GM18520 (cell line): Measurements from ENCODE around the gene BFSP1.

Experiments
- ATAC-seq: cut with Tn5 transposase; IDR thresholded peaks from one replicate; pipeline ENCODE4 v1.9.1; 2021; ENCODE audit not compliant: unreplicated experiment

Gene BFSP1

GRCh38 chr20:17500271-17500670 lies 30.9 kb downstream of the BFSP1 start:
- no peak for ATAC-seq

DNA sequence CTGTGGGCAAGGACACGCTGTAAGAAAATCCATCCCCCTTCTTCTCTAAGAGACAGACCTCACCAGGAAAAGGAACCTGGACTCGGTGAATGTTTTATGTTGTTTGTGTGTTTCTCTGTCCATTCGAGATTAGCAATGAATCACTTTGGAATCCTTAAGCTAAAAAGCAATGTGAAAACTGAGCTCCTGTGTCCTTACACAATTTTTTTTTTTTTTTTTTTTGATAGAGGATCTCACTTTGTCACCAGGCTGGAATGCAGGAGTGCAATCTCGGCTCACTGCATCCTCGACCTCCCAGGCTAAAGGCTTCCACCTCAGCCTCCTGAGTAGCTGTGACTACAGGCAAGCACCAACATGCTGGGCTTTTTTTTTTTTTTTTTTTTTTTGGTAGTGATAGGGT lies 32.1 kb downstream of the BFSP1 start:
- no peak for ATAC-seq

DNA sequence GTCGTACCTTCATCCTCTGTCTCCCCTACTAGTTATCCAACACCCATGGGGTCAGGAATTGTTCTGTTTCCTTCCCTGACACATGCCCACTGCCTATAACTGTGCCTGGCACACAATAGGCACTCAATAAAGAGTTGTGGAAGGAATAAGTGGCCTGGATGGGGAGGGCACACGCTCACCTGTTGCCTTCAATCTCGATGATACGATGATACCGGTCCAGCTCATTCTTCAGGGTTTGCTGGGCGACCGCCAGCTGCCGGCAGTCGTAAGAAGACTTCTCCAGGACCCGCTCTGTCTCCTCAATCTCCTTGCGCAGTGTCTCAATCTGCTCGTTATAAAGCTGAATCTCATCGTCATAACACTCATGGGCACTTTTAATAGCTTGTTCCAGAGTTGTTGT lies 32.5 kb downstream of the BFSP1 start:
- ATAC-seq = no peak

DNA sequence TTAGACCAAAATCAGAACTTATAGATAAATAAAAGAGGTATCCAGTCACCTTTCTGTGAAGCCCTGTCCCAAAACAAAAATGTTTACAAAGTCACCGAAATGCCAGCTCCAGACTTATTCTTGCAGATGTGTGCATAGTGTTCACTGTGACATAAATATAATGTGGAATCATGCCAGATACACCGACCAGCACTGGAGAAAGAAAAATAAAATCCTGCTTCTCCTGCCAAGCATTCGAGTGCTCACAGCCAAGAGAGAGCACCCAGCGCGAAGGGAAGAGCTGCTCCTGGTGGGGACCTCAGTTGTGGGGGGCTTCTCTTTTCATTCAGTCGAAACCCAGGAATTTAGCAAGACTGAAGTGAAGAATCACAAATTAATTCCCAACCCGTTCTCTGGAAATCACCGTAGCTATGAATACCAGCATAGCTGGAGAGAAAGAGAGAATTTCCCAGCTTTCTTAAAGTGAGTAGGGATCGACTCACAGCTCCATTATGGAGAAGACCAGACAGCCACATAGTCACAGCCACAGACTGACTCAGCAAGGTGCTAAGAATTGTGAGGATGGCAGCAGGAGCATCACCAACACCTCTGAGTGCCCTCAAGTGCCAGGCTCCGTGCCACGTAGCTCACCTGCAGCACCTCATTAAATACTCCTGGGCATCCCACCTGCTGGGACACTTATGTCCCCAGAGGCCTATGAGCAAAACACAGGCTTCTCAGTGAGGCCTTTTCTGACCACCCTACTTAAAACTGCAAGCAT lies 33.2 kb downstream of the BFSP1 start:
- no peak for ATAC-seq

- ATAC-seq = no peak
These were observed 35.4 kb downstream of the BFSP1 start for GRCh38 chr20:17495826-17496225.

DNA sequence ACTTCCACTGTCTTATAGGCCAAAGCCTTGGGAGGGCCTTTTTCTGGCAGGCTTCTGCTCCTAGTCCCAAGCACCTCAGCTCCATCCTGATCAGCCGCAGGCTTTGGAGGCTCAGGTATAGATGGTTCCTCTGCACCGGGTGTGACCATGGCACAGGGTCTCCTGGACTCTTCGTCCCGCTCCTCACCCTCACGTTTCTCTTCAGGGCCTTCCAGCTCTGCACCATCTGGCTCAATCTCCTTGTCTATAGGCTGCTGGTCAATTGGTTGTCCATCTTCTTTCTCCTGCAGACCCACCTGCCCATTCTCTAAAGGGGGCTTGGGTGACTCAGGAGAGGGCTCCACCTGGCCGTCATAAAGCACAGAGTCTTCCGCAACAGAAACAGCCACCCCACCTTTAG lies 37.0 kb downstream of the BFSP1 start:
- ATAC-seq = no peak

- no peak for ATAC-seq
These were observed 38.0 kb downstream of the BFSP1 start for GRCh38 chr20:17493173-17493572.

- no peak for ATAC-seq
These were observed 39.7 kb downstream of the BFSP1 start for GRCh38 chr20:17491488-17491887.

- ATAC-seq = no peak
These were observed 40.1 kb downstream of the BFSP1 start for GRCh38 chr20:17491041-17491440.

GRCh38 chr20:17490501-17490900 lies 40.7 kb downstream of the BFSP1 start:
- ATAC-seq = no peak

GRCh38 chr20:17488916-17489600 lies 42.1 kb downstream of the BFSP1 start:
- ATAC-seq = no peak

DNA sequence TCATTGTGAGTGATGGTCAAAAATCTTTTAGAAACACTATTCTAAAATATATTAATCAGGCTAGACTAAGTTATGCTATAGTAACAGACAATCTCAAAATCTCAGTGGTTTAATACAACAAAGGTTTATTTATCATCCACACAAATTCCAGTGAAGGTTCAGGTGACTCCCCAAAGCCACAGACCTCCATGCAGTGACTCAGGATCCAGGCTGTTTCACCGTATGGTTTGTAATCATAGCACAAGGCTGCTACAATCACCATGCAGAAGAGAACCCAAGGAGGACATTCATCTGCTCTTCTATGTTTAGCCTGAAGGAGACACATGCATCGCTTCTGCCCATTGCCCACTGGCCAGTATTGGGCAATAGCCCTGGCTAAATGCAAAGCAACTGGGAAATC lies 46.2 kb downstream of the BFSP1 start:
- no peak for ATAC-seq

- ATAC-seq = no peak
These were observed 48.6 kb downstream of the BFSP1 start for GRCh38 chr20:17482536-17482935.

GRCh38 chr20:17481661-17482060 lies 49.5 kb downstream of the BFSP1 start:
- ATAC-seq = no peak

DNA sequence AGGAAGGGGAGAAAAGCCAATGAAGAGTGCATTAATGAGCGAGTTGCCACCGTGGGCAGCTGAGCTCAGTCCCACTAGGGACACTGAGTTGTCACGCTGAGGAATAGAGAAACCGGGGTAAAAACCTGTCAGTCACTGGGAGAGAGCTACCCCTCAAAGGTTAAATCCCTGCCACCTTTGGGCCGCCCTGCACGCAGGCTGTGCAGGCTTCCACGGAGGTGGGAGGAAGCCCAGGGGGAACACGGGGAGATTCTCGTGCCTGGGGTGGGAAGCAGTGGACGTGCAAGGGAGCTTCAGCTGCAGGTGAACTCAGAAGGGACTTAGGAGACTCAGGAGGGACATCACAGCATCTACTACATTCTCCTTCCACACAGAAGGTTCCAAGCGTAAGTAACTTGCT lies 50.5 kb downstream of the BFSP1 start:
- no peak for ATAC-seq

GRCh38 chr20:17479063-17479657 lies 52.0 kb downstream of the BFSP1 start:
- ATAC-seq = no peak

DNA sequence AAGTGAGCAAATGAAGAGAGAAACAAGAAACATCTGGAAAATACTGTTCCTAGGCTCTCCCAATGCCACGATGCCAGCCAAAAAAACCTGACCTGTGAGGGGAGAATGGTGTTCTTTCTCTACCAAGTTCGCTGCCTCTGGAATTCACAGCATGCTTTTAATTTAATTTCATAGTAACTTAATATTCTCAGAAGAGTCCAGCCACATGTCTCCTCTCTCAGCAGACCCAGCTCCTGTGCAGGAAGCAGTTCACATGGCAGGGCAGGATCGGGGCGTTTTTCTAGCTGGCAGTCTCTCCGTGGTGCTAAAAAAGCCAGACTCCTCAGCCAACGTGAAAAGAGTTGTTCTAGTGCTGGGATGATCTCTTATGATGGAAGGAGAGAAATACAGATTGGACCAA lies 57.5 kb downstream of the BFSP1 start:
- no peak for ATAC-seq

- no peak for ATAC-seq
These were observed 59.5 kb downstream of the BFSP1 start for GRCh38 chr20:17471606-17472187.

DNA sequence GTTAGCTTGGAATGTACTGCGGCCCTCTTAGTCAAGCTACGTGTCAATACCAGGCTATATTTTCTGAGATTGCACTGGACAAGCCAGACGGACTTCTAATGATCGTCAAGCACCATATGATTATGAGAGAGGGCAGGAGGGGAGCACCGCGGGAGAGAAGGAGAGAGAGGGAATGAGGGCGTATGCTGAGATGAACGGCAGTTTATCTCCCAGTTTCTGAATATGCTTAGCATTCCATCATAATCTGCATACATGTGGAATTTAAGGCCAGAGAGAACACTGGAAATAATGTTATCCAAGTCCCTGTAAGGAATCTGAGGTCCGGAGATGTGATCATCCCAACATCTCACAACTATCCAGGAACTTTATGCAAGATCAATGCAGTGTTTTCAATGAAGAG lies 60.2 kb downstream of the BFSP1 start:
- ATAC-seq = no peak

DNA sequence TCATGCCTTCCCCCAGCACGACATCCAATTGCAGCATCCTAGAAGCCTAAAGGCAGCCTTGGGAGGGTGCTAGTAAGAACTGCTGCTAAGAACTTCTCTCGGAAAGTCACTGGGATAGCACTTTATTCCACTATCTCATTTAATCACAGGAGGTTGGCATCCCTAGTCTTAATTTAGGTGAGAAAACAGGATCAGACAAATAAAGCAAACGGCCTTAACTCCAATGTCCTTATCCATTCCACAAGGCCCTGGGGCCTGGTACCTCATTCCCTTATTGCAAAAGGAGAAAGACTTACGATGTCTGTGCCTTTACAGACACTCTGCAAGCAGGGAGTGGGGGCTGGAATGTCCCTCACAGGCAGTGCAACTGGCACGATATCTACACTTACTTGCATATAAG lies 60.7 kb downstream of the BFSP1 start:
- no peak for ATAC-seq

DNA sequence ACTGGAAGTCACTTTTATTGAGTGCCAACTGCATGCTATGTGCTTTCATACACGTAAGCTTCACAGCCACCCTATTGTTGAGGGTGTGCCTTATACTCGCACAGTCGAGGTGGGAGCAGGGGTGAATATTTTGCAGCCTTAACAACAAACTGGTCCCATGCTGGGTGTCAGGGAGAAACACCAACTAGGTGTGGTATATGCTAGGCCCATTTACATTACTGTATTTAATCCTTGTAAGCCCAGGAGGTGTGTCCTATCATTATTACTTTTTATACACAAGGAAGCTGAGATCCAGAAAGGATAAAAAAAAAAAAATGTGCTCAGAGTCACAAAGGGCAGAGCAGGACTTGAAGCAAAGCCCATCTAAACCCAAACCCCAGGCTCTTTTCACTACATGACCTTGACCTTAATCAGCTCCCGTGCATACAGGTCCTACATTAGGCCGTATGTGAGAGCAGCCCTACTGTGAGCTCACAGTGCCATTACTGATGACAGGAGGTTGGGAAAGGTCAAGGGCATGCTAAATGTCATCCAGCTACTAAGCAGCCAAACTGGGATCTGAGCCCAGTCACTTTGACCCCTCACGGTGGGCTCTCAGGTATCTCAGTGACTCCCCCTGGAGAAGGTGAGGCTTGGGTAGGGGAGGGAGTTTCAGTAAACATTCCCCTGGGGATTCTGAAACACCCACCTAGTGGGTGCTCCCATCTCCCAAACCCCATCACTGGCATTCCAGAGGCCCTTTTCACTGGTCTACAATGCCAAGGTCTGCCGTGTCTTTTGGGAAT lies 61.7 kb downstream of the BFSP1 start:
- no peak for ATAC-seq
